ENCODE data around the gene YPEL1. TPM values are rescaled to one million over a fixed set of nuclear protein-coding genes. Genes with fewer than 3 reads are reported as not detected.

Gene YPEL1
- total RNA-seq, 1 donor from 2014 or later: 11.5 TPM

DNA sequence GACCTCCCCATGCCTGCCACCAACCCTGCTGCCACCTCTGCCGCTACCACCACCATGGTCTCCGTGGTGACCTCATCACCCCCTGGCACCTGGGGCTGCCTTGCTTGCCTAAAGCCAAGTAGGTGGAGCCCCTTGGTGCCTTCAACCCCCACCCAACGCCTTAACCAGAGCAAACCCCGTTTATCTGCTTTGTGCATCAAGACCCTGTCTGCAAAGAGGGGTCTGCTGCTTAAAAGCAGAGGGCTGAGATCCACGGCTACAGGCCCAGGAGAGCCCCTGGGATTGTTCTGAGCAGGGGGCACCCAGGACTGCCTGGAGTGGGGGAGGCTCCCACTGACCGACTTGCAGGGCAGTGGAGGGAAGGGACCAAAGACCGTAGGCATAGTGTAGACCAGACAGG is 74.7 kb downstream of the YPEL1 start:
- peaks cover 11% of the 10 kb centered on the region for H3K4me1 Mint-ChIP-seq (ENCODE audit: unreplicated experiment)
- DNase-seq (ENCODE audit: low spot score): no peak
- no peak overlapping the region for H3K4me3 Mint-ChIP-seq (ENCODE audit: unreplicated experiment)
- peaks cover 15% of the 10 kb centered on the region for H3K27me3 Mint-ChIP-seq (ENCODE audit: unreplicated experiment)
- TF ChIP-seq, protein P1, sequence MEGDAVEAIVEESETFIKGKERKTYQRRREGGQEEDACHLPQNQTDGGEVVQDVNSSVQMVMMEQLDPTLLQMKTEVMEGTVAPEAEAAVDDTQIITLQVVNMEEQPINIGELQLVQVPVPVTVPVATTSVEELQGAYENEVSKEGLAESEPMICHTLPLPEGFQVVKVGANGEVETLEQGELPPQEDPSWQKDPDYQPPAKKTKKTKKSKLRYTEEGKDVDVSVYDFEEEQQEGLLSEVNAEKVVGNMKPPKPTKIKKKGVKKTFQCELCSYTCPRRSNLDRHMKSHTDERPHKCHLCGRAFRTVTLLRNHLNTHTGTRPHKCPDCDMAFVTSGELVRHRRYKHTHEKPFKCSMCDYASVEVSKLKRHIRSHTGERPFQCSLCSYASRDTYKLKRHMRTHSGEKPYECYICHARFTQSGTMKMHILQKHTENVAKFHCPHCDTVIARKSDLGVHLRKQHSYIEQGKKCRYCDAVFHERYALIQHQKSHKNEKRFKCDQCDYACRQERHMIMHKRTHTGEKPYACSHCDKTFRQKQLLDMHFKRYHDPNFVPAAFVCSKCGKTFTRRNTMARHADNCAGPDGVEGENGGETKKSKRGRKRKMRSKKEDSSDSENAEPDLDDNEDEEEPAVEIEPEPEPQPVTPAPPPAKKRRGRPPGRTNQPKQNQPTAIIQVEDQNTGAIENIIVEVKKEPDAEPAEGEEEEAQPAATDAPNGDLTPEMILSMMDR (IDR thresholded peaks at IDR 0.05; ENCODE audit: unreplicated experiment): no peak
- no peak overlapping the region for H3K27ac Mint-ChIP-seq (ENCODE audit: unreplicated experiment)
- H3K9me3 Mint-ChIP-seq (ENCODE audit: unreplicated experiment): no peaks in the 10 kb centered on the region
- peaks cover 6% of the 10 kb centered on the region for H3K36me3 Mint-ChIP-seq (ENCODE audit: low read depth, unreplicated experiment)

DNA sequence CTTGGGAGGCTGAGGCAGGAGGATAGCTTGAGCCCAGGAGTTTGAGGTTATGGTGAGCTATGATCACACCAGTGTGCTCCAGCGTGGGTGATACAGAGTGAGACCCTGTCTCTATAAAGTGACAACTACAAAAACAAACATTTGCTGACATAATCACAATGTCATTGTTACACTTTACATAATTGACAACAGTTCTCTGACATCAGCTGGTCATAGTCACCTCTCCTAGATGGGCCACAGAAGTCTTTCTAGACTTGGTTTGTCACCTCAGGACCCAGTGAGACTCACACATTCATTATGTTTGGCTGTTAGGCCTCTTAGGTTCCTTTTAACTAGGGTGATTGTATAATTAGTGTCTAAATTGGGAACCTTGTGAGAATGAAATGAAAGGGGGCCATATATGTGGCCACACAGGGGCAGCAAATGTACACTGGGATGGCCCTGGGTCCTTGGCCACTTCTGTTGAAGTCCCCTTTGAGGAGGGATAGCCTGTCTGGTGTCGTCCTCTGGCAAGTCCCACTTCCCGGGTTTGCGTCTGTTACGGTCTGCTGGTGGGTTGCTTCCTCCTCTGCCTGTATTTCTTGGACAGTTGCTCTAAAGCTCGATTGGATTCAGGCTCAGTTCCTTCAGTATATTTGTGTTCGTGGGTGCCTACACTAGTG is 75.6 kb downstream of the YPEL1 start:
- no peak for DNase-seq (ENCODE audit: low spot score)
- TF ChIP-seq, protein P1 (IDR thresholded peaks at IDR 0.05; ENCODE audit: unreplicated experiment): no peak
- Mint-ChIP-seq H3K27me3 (ENCODE audit: unreplicated experiment) (peaks cover 10% of the 10 kb centered on the region), H3K4me3 (ENCODE audit: unreplicated experiment) (no peak overlapping the region), H3K36me3 (ENCODE audit: low read depth, unreplicated experiment) (peaks cover 6% of the 10 kb centered on the region), H3K4me1 (ENCODE audit: unreplicated experiment) (peaks cover 10% of the 10 kb centered on the region), H3K9me3 (ENCODE audit: unreplicated experiment) (no peaks in the 10 kb centered on the region), H3K27ac (ENCODE audit: unreplicated experiment) (no peak overlapping the region)

DNA sequence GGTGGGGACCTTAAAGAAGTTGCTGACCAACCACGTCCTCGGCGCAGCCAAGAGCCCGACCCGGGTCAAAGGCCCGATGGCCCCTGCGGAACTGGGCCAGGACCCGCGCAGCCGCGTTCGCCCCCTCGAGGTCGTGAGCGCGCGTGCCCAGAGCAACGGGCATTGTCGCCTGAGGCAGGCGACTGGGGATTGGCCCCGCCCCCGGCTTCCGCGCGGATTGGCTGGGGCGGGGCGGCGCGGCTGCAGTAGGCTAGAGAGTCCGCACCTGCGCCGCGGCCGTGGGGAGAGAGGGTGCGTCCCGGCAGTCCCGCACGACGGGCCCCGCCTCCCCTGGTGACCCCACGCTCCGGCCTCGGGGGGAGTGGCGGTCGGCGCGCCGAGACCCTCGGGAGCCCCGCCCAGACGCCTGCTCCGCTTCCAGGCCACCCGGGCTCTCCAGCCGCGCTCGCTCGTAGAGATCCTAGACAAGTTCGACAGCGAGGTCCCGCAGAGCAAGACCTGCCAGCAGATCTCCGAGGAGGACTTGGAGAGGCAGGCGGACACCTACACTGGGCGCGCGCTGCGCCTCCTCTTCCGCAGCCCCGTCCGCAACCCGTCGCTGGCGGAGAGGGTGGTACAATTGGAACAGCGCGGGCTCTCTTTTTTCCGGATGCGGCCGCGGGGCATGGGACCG is 78.1 kb downstream of the YPEL1 start:
- peaks cover 6% of the 10 kb centered on the region for H3K36me3 Mint-ChIP-seq (ENCODE audit: low read depth, unreplicated experiment)
- DNase-seq (ENCODE audit: low spot score): peak; percentile 64
- TF ChIP-seq, protein P1 (IDR thresholded peaks at IDR 0.05; ENCODE audit: unreplicated experiment): peak; percentile 28
- H3K4me1 Mint-ChIP-seq (ENCODE audit: unreplicated experiment): peaks cover 10% of the 10 kb centered on the region
- H3K9me3 Mint-ChIP-seq (ENCODE audit: unreplicated experiment): no peaks in the 10 kb centered on the region
- no peak overlapping the region for H3K27ac Mint-ChIP-seq (ENCODE audit: unreplicated experiment)
- peaks cover 8% of the 10 kb centered on the region for H3K27me3 Mint-ChIP-seq (ENCODE audit: unreplicated experiment)
- H3K4me3 Mint-ChIP-seq (ENCODE audit: unreplicated experiment): peak overlapping the region; percentile 85

DNA sequence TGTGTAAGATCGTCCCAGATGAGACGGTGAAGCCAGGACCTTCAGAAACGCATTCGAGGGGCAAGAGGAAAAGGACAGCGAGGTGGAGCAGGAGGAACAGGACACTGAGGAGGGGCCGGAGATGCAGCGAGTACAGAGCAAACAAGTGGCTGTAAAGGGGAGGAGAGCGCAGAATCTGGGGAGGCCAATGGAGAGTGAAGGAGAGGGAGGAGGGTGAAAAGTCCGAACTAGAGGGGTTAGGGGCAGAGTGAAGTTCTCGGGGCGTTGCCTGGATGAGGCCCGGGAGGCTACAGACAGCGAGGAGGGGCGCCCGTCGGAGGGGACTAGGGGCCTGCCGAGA is 78.6 kb downstream of the YPEL1 start:
- Mint-ChIP-seq H3K27me3 (ENCODE audit: unreplicated experiment) (peaks cover 8% of the 10 kb centered on the region), H3K27ac (ENCODE audit: unreplicated experiment) (no peak overlapping the region), H3K4me3 (ENCODE audit: unreplicated experiment) (peak overlapping the region; percentile 84), H3K9me3 (ENCODE audit: unreplicated experiment) (no peaks in the 10 kb centered on the region), H3K4me1 (ENCODE audit: unreplicated experiment) (peaks cover 10% of the 10 kb centered on the region), H3K36me3 (ENCODE audit: low read depth, unreplicated experiment) (peaks cover 6% of the 10 kb centered on the region)
- TF ChIP-seq, protein P1 (IDR thresholded peaks at IDR 0.05; ENCODE audit: unreplicated experiment): no peak
- DNase-seq (ENCODE audit: low spot score): no peak
